Measurements from ENCODE around the gene ZC2HC1B. TPM values are rescaled to one million over a fixed set of nuclear protein-coding genes. Genes with fewer than 3 reads are reported as not detected.

Gene ZC2HC1B
- total and polyA plus RNA-seq, 2 experiments from 2014 or later: not detected

- Histone ChIP-seq H3K4me2 (ENCODE audit: unreplicated experiment) (no peak overlapping the region), H4K20me1 (ENCODE audit: insufficient read depth) (no peaks in the 10 kb centered on the region; the same call in 1 of the 2 replicates), H3K36me3 (ENCODE audit: low read depth) (peaks cover 5% of the 10 kb centered on the region; the same call in 1 of the 2 replicates), H3F3A (ENCODE audit: insufficient read depth) (no peaks in the 10 kb centered on the region), H3K9ac (no peak overlapping the region), H3K4me3 (no peak overlapping the region), H3K79me2 (ENCODE audit: insufficient read depth) (no peaks in the 10 kb centered on the region), H3K4me1 (ENCODE audit: insufficient read depth) (no peaks in the 10 kb centered on the region), H3K27me3 (replicated peaks; ENCODE audit: insufficient read depth) (no peaks in the 10 kb centered on the region), H3K9me2 (ENCODE audit: insufficient read depth) (no peaks in the 10 kb centered on the region), H3K27ac (no peak overlapping the region), H2AFZ (no peak overlapping the region), H3K9me3 (ENCODE audit: low read depth) (no peaks in the 10 kb centered on the region)
- in situ Hi-C loops (cut with MboI): no loop called here
- DNase-seq: no peak
- 88% methylated on average over 8 of the region's 8 CpGs for WGBS, 2 experiments (ENCODE audit: low coverage in 1 of 2, low lambda C conversion rate in 2 of 2, missing lambda C conversion rate in 2 of 2)
- no peak for TF ChIP-seq EZH2phosphoT487 (IDR thresholded peaks at IDR 0.05; ENCODE audit: insufficient read depth, low read depth)
- TF ChIP-seq EZH2 (IDR thresholded peaks at IDR 0.05; ENCODE audit: insufficient read depth, poor library complexity, severe bottlenecking): no peak
These were observed 91.7 kb downstream of the ZC2HC1B start for GRCh38 chr6:143955971-143956370.

GRCh38 chr6:143957679-143958274, 93.5 kb downstream of the ZC2HC1B start:
- H3K9me3 ChIP-seq (ENCODE audit: low read depth): no peaks in the 10 kb centered on the region
- no peak for DNase-seq
- H3K27ac ChIP-seq: no peak overlapping the region
- H3K9ac ChIP-seq: no peak overlapping the region
- H3F3A ChIP-seq (ENCODE audit: insufficient read depth): no peaks in the 10 kb centered on the region
- no peaks in the 10 kb centered on the region; the same call in 1 of the 2 replicates for H4K20me1 ChIP-seq (ENCODE audit: insufficient read depth)
- peaks cover 5% of the 10 kb centered on the region; the same call in 1 of the 2 replicates for H3K36me3 ChIP-seq (ENCODE audit: low read depth)
- no peak overlapping the region for H3K4me2 ChIP-seq (ENCODE audit: unreplicated experiment)
- 0 out of 2 replicates have a peak, but pooled peaks cover 6% of the 10 kb centered on the region for H3K4me1 ChIP-seq (ENCODE audit: insufficient read depth)
- 57 to 58% methylated on average over 4 of the region's 4 CpGs for WGBS, 2 experiments (ENCODE audit: low coverage in 1 of 2, low lambda C conversion rate in 2 of 2, missing lambda C conversion rate in 2 of 2)
- no peaks in the 10 kb centered on the region for H3K9me2 ChIP-seq (ENCODE audit: insufficient read depth)
- in situ Hi-C loops (cut with MboI): no loop called here
- no peak for TF ChIP-seq EZH2 (IDR thresholded peaks at IDR 0.05; ENCODE audit: insufficient read depth, poor library complexity, severe bottlenecking)
- no peak for TF ChIP-seq EZH2phosphoT487 (IDR thresholded peaks at IDR 0.05; ENCODE audit: insufficient read depth, low read depth)
- H2AFZ ChIP-seq: no peak overlapping the region
- no peak overlapping the region for H3K4me3 ChIP-seq
- no peaks in the 10 kb centered on the region for H3K27me3 ChIP-seq (replicated peaks; ENCODE audit: insufficient read depth)
- no peaks in the 10 kb centered on the region for H3K79me2 ChIP-seq (ENCODE audit: insufficient read depth)

GRCh38 chr6:143958839-143959399, 94.6 kb downstream of the ZC2HC1B start:
- Histone ChIP-seq H4K20me1 (ENCODE audit: insufficient read depth) (no peaks in the 10 kb centered on the region; the same call in 1 of the 2 replicates), H3K9me2 (ENCODE audit: insufficient read depth) (no peaks in the 10 kb centered on the region), H3K27ac (no peak overlapping the region), H3K79me2 (ENCODE audit: insufficient read depth) (no peaks in the 10 kb centered on the region), H3F3A (ENCODE audit: insufficient read depth) (no peaks in the 10 kb centered on the region), H3K9ac (no peak overlapping the region), H3K9me3 (ENCODE audit: low read depth) (no peaks in the 10 kb centered on the region), H2AFZ (no peak overlapping the region), H3K4me1 (ENCODE audit: insufficient read depth) (0 out of 2 replicates have a peak, but pooled peaks cover 7% of the 10 kb centered on the region), H3K36me3 (ENCODE audit: low read depth) (peaks cover 5% of the 10 kb centered on the region; the same call in 1 of the 2 replicates), H3K4me3 (no peak overlapping the region), H3K4me2 (ENCODE audit: unreplicated experiment) (no peak overlapping the region), H3K27me3 (replicated peaks; ENCODE audit: insufficient read depth) (no peaks in the 10 kb centered on the region)
- WGBS, 2 experiments (ENCODE audit: low coverage in 1 of 2, low lambda C conversion rate in 2 of 2, missing lambda C conversion rate in 2 of 2): 83 to 88% methylated on average over 11 of the region's 11 CpGs
- no peak for DNase-seq
- in situ Hi-C loops (cut with MboI): no loop called here
- TF ChIP-seq EZH2phosphoT487 (IDR thresholded peaks at IDR 0.05; ENCODE audit: insufficient read depth, low read depth) (no peak), EZH2 (IDR thresholded peaks at IDR 0.05; ENCODE audit: insufficient read depth, poor library complexity, severe bottlenecking) (no peak)

GRCh38 chr6:143959927-143960326, 95.7 kb downstream of the ZC2HC1B start:
- H3K4me1 ChIP-seq (ENCODE audit: insufficient read depth): 0 out of 2 replicates have a peak, but pooled peaks cover 7% of the 10 kb centered on the region
- H4K20me1 ChIP-seq (ENCODE audit: insufficient read depth): no peaks in the 10 kb centered on the region; the same call in 1 of the 2 replicates
- in situ Hi-C loops (cut with MboI): no loop called here
- 84 to 87% methylated on average over 4 of the region's 4 CpGs for WGBS, 2 experiments (ENCODE audit: low coverage in 1 of 2, low lambda C conversion rate in 2 of 2, missing lambda C conversion rate in 2 of 2)
- no peak for DNase-seq
- no peak overlapping the region for H3K4me3 ChIP-seq
- H3K9me2 ChIP-seq (ENCODE audit: insufficient read depth): no peaks in the 10 kb centered on the region
- H3K9me3 ChIP-seq (ENCODE audit: low read depth): no peaks in the 10 kb centered on the region
- no peak overlapping the region for H3K9ac ChIP-seq
- H3K4me2 ChIP-seq (ENCODE audit: unreplicated experiment): no peak overlapping the region
- no peaks in the 10 kb centered on the region for H3K79me2 ChIP-seq (ENCODE audit: insufficient read depth)
- no peak overlapping the region for H3K27ac ChIP-seq
- H3K36me3 ChIP-seq (ENCODE audit: low read depth): peaks cover 6% of the 10 kb centered on the region; the same call in 1 of the 2 replicates
- H3F3A ChIP-seq (ENCODE audit: insufficient read depth): no peaks in the 10 kb centered on the region
- no peak overlapping the region for H2AFZ ChIP-seq
- no peaks in the 10 kb centered on the region for H3K27me3 ChIP-seq (replicated peaks; ENCODE audit: insufficient read depth)
- TF ChIP-seq EZH2phosphoT487 (IDR thresholded peaks at IDR 0.05; ENCODE audit: insufficient read depth, low read depth) (no peak), EZH2 (IDR thresholded peaks at IDR 0.05; ENCODE audit: insufficient read depth, poor library complexity, severe bottlenecking) (no peak)

Data from GM23248 (cell line).